OCI-LY1 (cell line): ENCODE measurements around the gene NAALADL1.

Experiments used
- H2AFZ ChIP-seq: fragments of 200-600 bp; sonication (generic), shearing (Covaris generic); 2 replicates; pipeline ENCODE4 v1.6.0; 2014; ENCODE audit warnings: antibody characterized with exemption, mild to moderate bottlenecking, low read length
- H3F3A ChIP-seq: fragments of 200-600 bp; sonication (generic), shearing (Covaris generic); 2 replicates; pipeline ENCODE4 v1.6.0; 2014; ENCODE audit warnings: mild to moderate bottlenecking, antibody characterized with exemption, low read length, moderate library complexity; ENCODE audit not compliant: insufficient read depth
- H3K27ac ChIP-seq: fragments of 200-600 bp; sonication (generic); 2 replicates; pipeline ENCODE4 v1.5.1; 2014; ENCODE audit warnings: low read length, mixed run types, mild to moderate bottlenecking, low read depth; ENCODE audit not compliant: poor library complexity, severe bottlenecking
- H3K27me3 ChIP-seq: fragments of 200-600 bp; sonication (generic); 2 replicates; pipeline ENCODE4 v1.6.0; 2014; ENCODE audit warnings: antibody characterized with exemption, mild to moderate bottlenecking, low read length, moderate library complexity; ENCODE audit not compliant: insufficient read depth
- H3K36me3 ChIP-seq: fragments of 200-600 bp; sonication (generic); 2 replicates; pipeline ENCODE4 v1.6.1; 2014; ENCODE audit warnings: mild to moderate bottlenecking, antibody characterized with exemption, low read length, moderate library complexity, mixed read lengths; ENCODE audit not compliant: insufficient read depth
- H3K4me1 ChIP-seq: fragments of 200-600 bp; sonication (generic); 2 replicates; pipeline ENCODE4 v1.5.1; 2014; ENCODE audit warnings: mild to moderate bottlenecking, low read length, moderate library complexity; ENCODE audit not compliant: insufficient read depth, severe bottlenecking
- H3K4me2 ChIP-seq: fragments of 200-600 bp; sonication (generic), shearing (Covaris generic); 2 replicates; pipeline ENCODE4 v1.6.1; 2014; ENCODE audit warnings: low read length
- H3K4me3 ChIP-seq: fragments of 200-600 bp; sonication (generic); 2 replicates; pipeline ENCODE4 v1.5.1; 2014; ENCODE audit warnings: low read length, low read depth, mild to moderate bottlenecking, mixed read lengths; ENCODE audit not compliant: poor library complexity, severe bottlenecking
- H3K79me2 ChIP-seq: fragments of 200-600 bp; shearing (Covaris generic); 2 replicates; pipeline ENCODE4 v1.6.1; 2016; ENCODE audit warnings: mixed run types, low read length, mixed read lengths; ENCODE audit not compliant: insufficient read depth
- H3K9ac ChIP-seq: fragments of 200-600 bp; sonication (generic), shearing (Covaris generic); 2 replicates; pipeline ENCODE4 v1.6.1; 2014; ENCODE audit warnings: mild to moderate bottlenecking, low read length, mixed read lengths
- H3K9me2 ChIP-seq: fragments of 200-600 bp; sonication (generic), shearing (Covaris generic); 2 replicates; pipeline ENCODE4 v1.6.1; 2014; ENCODE audit warnings: low read depth, mild to moderate bottlenecking, low read length, mixed read lengths
- H3K9me3 ChIP-seq: fragments of 200-600 bp; shearing (Covaris generic); 2 replicates; pipeline ENCODE4 v1.6.1; 2014; ENCODE audit warnings: low read length, mixed read lengths
- H4K20me1 ChIP-seq: fragments of 200-600 bp; sonication (generic), shearing (Covaris generic); 2 replicates; pipeline ENCODE4 v1.6.0; 2016; ENCODE audit warnings: mild to moderate bottlenecking, low read length; ENCODE audit not compliant: insufficient read depth
- CTCF ChIP-seq: fragments of 200-600 bp; sonication (generic), shearing (Covaris generic); IDR thresholded peaks from 2 replicates; pipeline ENCODE4 v1.5.1; 2017; ENCODE audit warnings: mild to moderate bottlenecking, antibody characterized with exemption, low read length, moderate library complexity, mixed read lengths
- EZH2 ChIP-seq: fragments of 200-600 bp; sonication (generic), shearing (Covaris generic); IDR thresholded peaks from 2 replicates; pipeline ENCODE4 v1.8.0; 2017; ENCODE audit warnings: borderline replicate concordance, mixed run types, mild to moderate bottlenecking, antibody characterized with exemption, low read length, moderate library complexity, mixed read lengths

Gene NAALADL1

DNA sequence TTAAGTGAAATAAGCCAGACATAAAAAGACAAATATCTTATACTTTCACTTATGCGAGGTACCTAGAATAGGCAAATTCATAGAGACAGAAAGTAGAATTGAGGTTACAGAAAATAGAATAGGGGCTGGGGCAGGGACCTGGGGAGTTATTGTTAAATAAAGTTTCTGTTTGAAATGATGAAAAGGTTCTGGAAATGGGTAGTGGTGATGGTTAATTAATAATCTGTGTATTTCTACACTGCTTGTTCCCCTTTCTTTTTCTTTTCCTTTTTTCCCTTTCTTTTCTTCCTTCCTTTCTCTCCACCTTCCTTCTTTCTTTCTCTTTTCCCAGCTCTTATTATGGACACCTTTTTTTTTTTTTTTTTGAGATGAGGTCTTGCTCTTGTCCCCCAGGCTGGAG, 2.8 kb downstream of the NAALADL1 start:
- Histone ChIP-seq H3K4me2 (no peak overlapping the region), H3K27ac (no peak overlapping the region), H3K27me3 (no peaks in the 10 kb centered on the region), H3K79me2 (no peaks in the 10 kb centered on the region), H3K4me3 (no peak overlapping the region), H3K9me2 (no peaks in the 10 kb centered on the region), H3K4me1 (peaks cover 18% of the 10 kb centered on the region), H4K20me1 (no peaks in the 10 kb centered on the region), H3K9ac (no peak overlapping the region), H3K36me3 (no peaks in the 10 kb centered on the region), H3K9me3 (no peaks in the 10 kb centered on the region), H2AFZ (no peak overlapping the region), H3F3A (no peaks in the 10 kb centered on the region)
- TF ChIP-seq EZH2 (no peak), CTCF (no peak)

GRCh38 chr11:65053827-65054508, 4.4 kb downstream of the NAALADL1 start:
- H2AFZ ChIP-seq: no peak overlapping the region
- no peak overlapping the region; the same call in 1 of the 2 replicates for H3K9ac ChIP-seq
- H3K79me2 ChIP-seq: no peaks in the 10 kb centered on the region
- no peaks in the 10 kb centered on the region for H3F3A ChIP-seq
- H3K27ac ChIP-seq: no peak overlapping the region
- no peak for TF ChIP-seq CTCF
- no peak for TF ChIP-seq EZH2
- H3K9me2 ChIP-seq: no peaks in the 10 kb centered on the region
- H3K4me2 ChIP-seq: peak overlapping the region; percentile 38; the same call in 1 of the 2 replicates
- no peaks in the 10 kb centered on the region for H3K27me3 ChIP-seq
- H3K36me3 ChIP-seq: no peaks in the 10 kb centered on the region
- H3K9me3 ChIP-seq: no peaks in the 10 kb centered on the region
- no peaks in the 10 kb centered on the region for H4K20me1 ChIP-seq
- H3K4me3 ChIP-seq: no peak overlapping the region
- peaks cover 18% of the 10 kb centered on the region for H3K4me1 ChIP-seq

GRCh38 chr11:65051398-65051858, 6.9 kb downstream of the NAALADL1 start:
- TF ChIP-seq EZH2: no peak
- no peak for TF ChIP-seq CTCF
- Histone ChIP-seq H3K79me2 (no peaks in the 10 kb centered on the region), H3K4me2 (no peak overlapping the region)

More at GRCh38 chr11:65051398-65051858, 6.9 kb downstream of the NAALADL1 start:
- no peaks in the 10 kb centered on the region for H3K27me3 ChIP-seq
- no peak overlapping the region for H3K9ac ChIP-seq
- no peak overlapping the region for H3K27ac ChIP-seq
- peaks cover 22% of the 10 kb centered on the region for H3K4me1 ChIP-seq
- H3K9me3 ChIP-seq: no peaks in the 10 kb centered on the region
- 0 out of 2 replicates have a peak, but pooled peaks cover 3% of the 10 kb centered on the region for H3K36me3 ChIP-seq
- no peak overlapping the region for H3K4me3 ChIP-seq
- H4K20me1 ChIP-seq: no peaks in the 10 kb centered on the region
- no peaks in the 10 kb centered on the region for H3K9me2 ChIP-seq
- H2AFZ ChIP-seq: no peak overlapping the region
- H3F3A ChIP-seq: no peaks in the 10 kb centered on the region
